GM18951 (cell line): ENCODE results near the gene POLR1B.
A peak's percentile ranks its signal among the peaks of the same experiment; 100 is the strongest.
"Not testable (repeated sequence)": the region's sequence is repeated elsewhere in the genome, so short reads cannot be mapped to it uniquely, and the experiment has no call there.

Experiments
- POLR2A ChIP-seq: IDR thresholded peaks from 4 replicates; pipeline ENCODE4 v1.6.1; 2011; ENCODE audit warnings: mild to moderate bottlenecking; ENCODE audit not compliant: insufficient read length, insufficient read depth; ENCODE audit errors: extremely low read depth
- in situ Hi-C: fragments of 300-500 bp; cut with MboI; formaldehyde crosslinking; loops from one replicate; pipeline ENCODE4 v1.12.0; 2022; ENCODE audit warnings: low sequenced_read_pairs, mixed read lengths, inconsistent platforms; ENCODE audit not compliant: unreplicated experiment

POLR1B gene

DNA sequence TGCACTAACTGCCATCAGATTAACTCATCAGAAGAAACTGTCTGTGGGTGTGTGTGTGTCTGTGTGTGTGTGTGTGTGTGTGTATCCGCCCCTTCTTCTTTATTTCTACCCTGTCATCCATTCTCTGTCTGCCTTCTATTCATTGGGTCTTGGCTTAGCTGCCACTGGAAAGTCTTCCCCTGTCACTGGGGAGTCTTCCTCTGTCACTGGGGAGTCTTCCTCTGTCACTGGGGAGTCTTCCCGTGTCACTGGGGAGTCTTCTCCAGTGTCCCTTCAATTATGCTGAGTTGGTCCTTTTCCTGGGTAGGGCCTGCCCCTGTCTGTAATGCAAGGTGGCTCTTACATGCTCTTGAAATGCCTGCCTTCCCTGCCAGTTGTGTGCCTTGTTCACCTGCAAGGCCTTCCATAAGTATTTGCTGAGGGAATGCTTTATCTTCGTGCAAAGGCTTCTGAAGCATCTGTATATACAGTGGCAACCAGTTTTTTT lies 18.9 kb upstream of the POLR1B start:
- in situ Hi-C loops: no loop called here
- no peak for TF ChIP-seq POLR2A

DNA sequence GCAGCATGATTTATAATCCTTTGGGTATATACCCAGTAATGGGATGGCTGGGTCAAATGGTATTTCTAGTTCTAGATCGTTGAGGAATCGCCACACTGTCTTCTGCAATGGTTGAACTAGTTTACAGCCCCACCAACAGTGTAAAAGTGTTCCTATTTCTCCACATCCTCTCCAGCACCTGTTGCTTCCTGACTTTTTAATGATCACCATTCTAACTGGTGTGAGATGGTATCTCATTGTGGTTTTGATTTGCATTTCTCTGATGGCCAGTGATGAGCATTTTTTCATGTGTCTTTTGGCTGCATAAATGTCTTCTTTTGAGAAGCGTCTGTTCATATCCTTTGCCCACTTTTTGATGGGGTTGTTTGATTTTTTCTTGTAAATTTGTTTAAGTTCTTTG lies 18.0 kb upstream of the POLR1B start:
- in situ Hi-C loops: not testable (repeated sequence)

DNA sequence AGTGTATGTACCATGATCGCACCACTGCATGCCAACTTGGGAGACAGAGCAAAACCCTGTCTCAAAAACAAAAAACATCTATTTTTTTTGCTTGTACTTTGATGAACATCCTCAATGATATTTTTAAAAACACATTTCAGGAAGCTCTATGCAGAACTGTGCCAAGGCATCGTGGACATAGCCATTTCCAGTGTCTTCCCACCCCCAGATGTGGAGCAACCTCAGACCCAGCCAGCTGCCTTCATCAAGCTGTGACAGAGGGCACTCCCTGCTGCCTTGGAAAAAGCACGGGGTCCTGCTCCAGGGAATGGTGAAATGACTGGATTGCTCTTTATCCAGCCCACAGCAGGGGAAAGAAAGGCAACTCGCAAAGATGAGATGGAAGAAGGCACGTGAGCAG lies 13.7 kb upstream of the POLR1B start:
- in situ Hi-C loops: no loop called here
- no peak for TF ChIP-seq POLR2A

DNA sequence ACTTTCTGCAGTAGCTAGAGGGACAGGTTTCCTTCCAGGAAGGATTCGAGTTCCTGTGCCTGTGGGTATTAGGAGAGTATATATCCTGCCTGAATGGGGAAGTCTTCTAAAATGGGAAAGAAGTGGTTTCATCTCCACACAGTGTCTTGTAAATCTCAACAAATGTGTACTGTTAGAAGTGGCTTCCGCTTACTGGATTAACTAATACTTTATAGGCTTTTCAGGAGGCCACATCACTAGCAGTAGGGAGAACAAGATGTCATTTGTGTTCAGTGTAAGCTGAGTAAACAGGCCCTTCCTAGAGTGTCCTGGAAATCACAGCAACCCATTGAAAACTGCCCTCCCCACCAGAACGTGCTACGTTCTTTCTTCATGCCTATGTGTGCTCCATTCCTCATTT lies 12.5 kb upstream of the POLR1B start:
- in situ Hi-C loops: no loop called here
- no peak for TF ChIP-seq POLR2A

DNA sequence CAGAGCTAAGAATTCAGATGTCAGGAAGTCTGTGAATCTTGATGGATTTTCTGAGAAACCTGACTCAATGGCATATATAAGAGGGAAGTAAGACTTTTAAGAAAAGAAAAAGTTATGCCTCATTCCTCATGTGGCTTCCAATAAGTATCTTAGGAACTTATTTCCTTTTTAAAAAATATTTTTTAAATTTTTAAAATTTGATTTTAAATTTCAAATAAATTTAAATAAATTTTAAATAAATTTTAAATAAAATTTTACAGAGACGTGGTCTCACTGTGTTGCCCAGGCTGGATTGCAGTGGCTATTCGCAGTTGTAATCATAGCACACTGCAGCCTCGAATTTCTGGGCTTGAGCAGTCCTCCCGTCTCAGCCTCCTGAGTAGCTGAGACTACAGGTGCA lies 11.5 kb upstream of the POLR1B start:
- no peak for TF ChIP-seq POLR2A
- in situ Hi-C loops: no loop called here

DNA sequence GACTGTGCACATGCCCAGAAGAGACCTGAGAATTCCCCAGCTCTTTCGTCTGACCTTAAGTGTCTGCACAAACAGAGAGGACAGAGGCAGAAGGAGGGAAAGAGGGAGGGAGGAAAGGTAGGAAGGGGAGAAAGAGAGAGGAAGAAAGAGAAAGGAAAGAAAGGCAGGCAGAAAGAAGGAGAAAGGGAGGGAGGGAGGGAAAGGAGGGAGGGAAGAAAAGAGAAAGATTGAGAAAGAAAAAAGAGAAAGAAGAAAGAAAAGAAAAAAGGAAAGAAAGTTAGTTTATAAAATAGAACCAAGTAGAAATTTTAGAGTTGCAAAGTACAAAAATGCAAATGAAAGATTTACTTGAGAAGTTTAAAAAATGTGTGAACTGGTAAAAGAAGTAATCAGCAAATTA lies 7.4 kb upstream of the POLR1B start:
- in situ Hi-C loops: no loop called here
- TF ChIP-seq POLR2A: no peak

DNA sequence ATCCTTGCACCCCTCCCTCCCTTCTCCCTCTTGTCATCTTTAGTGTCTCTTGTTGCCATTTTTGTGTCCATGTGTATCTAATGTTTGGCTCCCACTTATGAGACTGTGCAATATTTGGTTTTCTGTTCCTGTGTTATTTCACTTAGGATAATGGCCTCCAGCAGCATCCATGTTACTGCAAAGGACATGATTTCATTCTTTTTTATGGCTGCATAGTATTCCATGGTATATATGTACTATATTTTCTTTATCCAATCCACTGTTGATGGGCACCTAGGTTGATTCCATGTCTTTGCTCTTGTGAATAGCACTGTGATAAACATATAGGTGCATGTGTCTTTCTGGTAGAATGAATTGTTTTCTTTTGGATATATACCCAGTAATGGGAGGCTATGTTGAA lies 5.6 kb upstream of the POLR1B start:
- in situ Hi-C loops: not testable (repeated sequence)

DNA sequence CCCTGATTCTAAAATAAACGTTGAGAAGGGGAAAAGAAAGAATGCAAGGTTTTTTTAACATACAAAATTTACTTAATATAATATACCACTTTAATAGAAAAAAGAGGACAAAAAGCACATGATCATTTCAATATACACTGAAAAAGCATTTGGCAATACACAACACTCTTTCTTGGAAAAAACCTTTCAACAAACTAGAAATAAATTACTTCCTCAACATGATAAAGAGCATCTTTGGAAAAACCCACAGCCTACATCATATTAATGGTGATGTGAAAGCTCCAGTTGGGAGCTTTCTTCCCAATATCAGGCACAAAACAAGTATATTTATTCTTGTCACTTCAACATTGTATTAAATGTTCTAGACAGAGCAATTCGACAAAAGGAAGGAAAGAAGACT lies 3.0 kb upstream of the POLR1B start:
- in situ Hi-C loops: no loop called here
- TF ChIP-seq POLR2A: no peak

DNA sequence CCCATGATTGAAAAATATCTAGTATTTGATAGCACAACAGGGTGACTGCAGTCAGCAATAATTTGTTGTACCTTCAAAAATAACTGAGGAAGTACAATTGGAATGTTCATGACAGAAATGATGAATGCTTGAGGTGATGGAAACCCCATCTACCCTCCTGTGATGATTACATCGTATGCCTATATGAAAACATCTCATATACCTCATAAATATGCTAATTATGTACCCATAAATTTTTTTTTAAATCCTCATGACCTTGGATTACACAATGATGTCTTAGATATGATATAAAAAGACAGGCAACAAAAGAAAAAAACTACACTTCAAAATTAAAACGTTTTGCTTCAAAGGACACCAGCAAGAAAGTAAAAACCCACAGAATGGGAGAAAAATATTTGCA lies 1.4 kb upstream of the POLR1B start:
- TF ChIP-seq POLR2A: no peak
- in situ Hi-C loops: no loop called here

DNA sequence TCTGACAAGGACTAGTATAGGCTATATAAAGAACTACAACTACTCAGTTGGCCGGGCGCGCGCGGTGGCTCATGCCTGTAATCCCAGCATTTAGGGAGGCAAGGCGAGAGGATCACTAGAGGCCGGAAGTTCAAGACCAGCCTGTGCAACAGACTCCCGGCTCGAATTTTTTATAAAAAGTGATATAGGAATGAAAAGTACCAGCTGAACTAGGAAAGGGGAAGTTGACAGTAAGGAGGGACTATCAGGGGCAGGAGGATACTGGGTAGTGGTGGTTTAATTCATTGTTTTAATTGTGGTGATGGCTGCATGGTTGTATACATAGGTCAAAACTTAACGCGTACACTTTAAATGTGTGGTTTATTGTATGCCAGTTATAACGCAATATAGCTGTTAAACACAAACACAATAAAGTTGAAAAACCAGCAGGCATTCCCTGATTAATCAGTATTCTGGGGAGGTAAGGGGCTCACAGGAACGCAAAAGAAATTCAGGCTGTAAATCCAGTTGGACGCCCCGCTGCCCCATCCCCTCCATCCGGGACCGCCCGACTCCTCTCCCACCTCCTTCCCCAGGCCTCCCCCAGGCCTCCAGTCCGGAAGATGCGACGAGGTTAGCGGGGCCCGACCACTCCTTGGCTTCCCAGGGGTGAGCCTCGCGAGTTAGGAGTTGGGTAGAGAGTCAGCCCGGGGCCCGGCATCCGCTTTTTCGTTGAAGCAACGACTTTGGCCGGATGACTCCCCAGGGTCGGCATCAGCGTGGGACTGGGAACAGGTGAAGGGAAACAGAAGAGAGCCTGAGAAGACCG lies 746 bp upstream of the POLR1B start:
- in situ Hi-C loops: no loop called here
- TF ChIP-seq POLR2A: peak; percentile 74

DNA sequence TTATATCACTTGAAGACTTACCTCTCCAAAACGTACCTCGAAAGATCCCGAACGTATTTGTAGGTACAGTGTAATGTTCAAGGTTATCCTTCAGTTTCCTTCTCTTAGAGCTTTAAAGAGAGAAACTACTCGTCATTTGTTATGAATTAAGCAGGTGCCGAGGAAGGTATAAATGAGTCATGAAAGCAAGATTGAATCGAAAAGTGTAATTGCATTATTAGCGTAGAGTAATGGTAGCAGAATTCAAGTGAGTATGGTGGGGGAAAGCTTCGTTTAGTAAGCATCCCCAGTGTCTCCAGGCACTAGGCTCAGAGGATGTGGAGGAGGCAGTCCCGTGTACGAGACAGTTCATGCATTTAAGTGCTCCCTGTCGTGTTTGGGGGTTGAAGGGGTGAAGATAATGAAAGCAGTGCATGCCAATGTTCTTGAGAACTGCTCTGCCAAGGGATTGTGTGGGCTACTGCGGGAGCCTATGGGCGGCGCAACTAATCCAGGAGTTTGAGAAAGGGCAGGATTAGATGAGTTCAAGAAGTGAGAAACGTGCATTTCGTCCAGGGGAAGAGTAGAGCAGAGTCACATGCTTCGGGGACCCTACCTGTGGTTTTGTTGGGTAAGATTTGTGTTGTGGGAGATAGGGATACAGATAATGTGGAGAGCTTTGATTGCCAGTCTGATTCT lies 858 bp downstream of the POLR1B start:
- in situ Hi-C loops: no loop called here
- TF ChIP-seq POLR2A: no peak

DNA sequence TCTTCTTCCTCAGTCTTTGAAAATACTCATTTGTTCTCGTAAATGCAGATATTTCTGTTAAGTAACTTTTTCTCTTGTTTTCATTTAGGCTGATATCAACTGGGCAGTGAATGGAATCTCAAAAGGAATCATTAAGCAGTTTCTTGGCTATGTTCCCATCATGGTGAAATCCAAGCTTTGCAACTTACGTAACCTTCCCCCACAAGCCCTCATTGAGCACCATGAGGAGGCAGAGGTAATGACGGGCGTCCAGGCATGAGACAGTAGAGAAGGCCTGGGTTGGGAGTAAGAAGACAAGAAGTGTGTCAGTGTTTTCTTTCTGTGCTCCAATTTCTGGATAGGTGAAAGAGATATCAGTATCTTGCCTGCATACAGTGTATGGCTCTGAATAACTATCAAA lies 5.1 kb downstream of the POLR1B start:
- in situ Hi-C loops: no loop called here
- TF ChIP-seq POLR2A: no peak

DNA sequence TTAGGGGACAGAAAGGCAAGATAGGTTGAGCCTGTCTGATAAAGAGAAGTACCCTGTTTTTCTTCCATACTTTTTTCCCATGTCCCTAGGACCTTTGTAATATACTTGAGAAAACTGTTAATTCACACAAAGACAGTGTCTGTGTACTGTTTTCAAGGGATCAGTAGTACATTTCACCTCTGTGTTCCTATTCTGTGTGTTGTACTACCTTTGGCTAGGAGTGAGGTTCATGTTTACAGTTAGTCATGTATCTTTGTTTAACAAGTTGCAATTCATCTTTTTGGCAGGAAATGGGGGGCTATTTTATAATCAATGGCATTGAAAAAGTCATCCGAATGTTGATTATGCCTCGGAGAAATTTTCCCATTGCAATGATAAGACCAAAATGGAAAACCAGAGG lies 6.7 kb downstream of the POLR1B start:
- in situ Hi-C loops: no loop called here

DNA sequence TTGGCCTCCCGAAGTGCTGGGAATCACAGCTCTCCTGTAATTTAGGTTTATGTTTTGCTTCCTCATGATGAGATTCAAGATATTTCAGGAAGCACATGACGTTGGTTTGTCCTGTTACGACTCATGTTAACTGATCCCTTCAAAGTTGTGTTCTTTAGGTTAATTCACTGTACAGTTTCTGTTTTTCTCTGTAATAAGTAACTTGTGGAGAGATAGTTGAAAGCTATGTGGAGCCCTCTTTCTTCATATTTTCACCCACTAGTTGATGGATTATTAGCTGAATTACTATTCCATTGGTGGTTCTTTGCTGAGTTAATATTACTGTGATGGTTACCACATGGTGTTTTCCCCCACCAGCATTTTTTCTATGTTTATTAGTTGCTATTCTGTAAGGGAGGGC lies 23.8 kb downstream of the POLR1B start:
- TF ChIP-seq POLR2A: no peak
- in situ Hi-C loops: no loop called here

More for the DNA sequence above, 6.7 kb downstream of the POLR1B start:
- no peak for TF ChIP-seq POLR2A

DNA sequence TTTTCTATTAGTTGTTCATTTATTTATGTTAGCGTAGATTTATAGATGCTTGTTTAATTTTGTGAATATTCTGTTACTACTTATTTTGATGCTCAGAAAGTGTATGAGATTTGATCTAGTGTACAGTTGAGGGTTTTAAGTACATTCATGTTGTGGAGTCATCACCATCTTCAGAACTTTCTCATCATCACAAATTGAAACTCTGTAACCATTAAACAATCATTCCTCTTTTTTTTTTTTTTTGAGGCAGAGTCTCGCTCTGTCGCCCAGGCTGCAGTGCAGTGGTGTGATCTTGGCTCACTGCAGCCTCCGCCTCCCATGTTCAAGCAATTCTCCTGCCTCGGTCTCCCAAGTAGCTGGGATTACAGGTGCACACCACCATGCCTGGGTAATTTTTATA lies 24.2 kb downstream of the POLR1B start:
- in situ Hi-C loops: not testable (repeated sequence)
